Measurements from ENCODE around the gene BICC1.
"Not testable (repeated sequence)": the region's sequence is repeated elsewhere in the genome, so short reads cannot be mapped to it uniquely, and the experiment has no call there.

The BICC1 gene

GRCh38 chr10:58567652-58568051, 55.0 kb downstream of the BICC1 start:
- no peak for DNase-seq (ENCODE audit: low read depth)

DNA sequence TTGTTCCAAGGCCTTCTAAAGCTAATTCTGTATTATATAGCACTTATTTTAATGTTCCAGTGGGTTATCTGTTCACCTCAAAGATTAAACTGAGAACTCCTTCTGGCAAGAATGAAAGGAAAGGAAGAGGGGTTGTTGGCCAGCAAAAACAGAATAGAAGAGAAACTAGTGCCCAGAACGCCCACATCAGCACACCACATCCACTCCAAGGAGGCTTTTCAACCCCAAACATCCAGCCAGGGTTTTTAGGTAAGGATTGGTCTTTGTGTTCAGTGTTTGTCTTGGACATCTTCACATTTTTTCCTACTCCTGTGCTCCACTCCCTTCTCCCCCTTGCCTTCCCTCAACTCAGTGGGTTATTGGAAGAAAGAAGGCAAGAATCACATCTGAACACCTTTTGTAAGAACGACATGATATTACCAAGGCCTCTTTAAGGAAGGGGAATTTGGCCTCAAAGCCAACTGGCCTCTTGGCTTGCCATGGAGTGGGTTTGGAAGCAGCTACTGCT, 55.8 kb downstream of the BICC1 start:
- no peak for DNase-seq (ENCODE audit: low read depth)

DNA sequence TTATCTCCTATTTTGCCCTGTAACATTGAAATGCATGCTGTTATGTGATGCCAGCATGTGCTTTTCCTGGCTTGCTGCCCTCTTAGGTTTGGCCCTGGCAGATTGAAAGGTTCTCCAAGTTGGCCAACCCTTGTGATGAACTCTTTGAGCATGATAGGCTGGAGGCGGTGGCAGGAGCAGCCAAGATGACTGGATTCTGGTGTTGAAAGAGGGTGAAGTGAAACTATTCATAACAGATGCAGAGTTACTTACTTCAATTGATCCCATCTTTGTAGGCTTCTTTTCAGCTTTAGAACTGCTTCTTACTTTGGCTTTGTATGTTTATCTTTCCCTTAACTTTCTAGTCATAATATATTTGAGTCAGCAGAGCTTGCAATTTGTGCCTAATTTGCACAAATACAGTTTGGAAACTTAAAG, 57.6 kb downstream of the BICC1 start:
- DNase-seq (ENCODE audit: low read depth): no peak

GRCh38 chr10:58570979-58571378, 58.3 kb downstream of the BICC1 start:
- no peak for DNase-seq (ENCODE audit: low read depth)

- no peak for DNase-seq (ENCODE audit: low read depth)
These were observed 60.5 kb downstream of the BICC1 start for GRCh38 chr10:58573144-58573543.

GRCh38 chr10:58574058-58574457, 61.4 kb downstream of the BICC1 start:
- no peak for DNase-seq (ENCODE audit: low read depth)

DNA sequence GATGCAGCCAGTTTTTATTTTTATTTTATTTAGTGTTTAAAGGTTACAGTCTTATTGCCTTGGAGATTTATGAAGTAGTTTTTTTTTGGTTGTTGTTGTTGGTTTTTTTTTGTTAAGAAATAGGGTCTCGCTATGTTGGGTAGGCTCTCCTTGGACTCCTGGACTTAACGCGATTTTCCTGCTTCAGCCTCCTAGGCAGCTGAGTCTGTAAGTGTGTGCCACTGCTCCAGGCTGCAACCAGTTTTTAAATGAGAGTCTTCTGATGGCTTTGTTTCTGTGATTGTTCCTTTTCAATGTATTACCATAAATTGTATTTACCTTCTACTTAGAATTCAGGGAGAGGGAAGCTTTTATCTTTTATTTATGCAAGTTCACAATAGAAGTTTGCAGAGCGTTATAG, 62.8 kb downstream of the BICC1 start:
- DNase-seq (ENCODE audit: low read depth): no peak

DNA sequence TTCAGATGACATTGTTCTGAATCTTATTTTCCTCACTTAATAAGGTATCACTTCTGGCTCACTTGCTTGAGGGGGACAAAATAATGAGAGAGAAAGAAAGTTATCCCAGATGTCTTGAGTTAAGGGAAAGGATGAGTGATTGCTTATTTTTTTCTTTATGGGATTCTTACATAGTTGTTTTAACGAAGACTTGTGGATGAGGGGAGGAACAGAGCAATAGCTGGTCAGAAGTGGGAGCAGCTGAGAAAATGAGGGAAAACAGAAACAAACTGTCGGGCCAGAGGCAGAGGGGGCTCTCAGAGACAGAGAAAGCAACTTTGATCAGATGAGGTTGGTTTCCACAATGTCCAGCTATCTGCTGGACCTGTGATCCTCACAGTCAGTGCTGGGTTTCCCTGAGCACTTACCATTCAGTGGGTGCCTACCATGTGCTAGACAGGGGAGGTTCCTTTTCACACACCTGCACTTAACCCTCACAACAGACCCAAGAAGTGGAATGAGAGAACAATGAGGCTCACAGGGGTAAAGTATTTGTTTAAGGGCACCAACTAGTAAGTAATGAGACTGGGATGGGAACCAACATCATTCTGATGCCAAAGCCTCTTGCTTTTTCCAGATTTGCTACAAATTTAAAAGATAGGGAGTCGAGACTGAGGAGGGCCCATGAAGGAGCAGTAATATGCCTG, 64.2 kb downstream of the BICC1 start:
- DNase-seq (ENCODE audit: low read depth): no peak

DNA sequence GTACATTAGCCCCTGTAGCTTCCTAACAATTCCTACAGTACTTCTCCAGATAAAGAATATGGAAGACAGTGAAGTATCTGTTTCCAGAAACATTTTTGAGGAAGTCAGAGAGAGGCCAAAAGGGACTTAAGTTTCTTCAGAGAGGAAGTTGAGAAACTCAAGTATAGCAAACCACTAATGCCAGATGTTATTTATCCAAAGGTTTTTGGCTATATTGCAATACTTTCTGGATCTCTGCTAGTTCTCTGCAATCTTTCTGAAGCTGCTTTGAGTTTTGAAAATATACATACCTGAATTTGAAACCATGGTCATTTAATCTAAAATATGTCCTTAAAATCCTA, 64.7 kb downstream of the BICC1 start:
- DNase-seq (ENCODE audit: low read depth): no peak

DNA sequence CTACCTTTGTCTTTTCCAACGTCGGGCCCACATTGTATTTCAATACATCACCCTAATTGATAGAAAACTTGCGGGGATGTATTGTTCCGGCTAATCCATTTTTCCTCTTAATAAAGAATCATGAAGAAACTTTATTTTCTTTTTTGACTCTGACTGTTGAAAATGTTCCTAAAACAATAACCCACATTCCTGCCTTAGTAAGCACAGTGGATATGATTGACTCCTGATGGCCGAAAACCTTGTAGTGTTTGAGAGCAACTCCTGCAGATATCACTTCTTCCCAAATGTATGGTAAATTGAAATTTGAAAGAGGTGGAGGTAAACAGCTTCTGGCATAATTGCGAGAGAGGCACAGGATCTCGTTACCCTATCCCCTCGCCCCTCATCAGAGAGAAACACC, 65.7 kb downstream of the BICC1 start:
- no peak for DNase-seq (ENCODE audit: low read depth)

GRCh38 chr10:58579011-58579655, 66.5 kb downstream of the BICC1 start:
- DNase-seq (ENCODE audit: low read depth): no peak

- no peak for DNase-seq (ENCODE audit: low read depth)
These were observed 69.4 kb downstream of the BICC1 start for GRCh38 chr10:58582045-58582444.

- no peak for DNase-seq (ENCODE audit: low read depth)
These were observed 72.8 kb downstream of the BICC1 start for GRCh38 chr10:58585435-58585834.

GRCh38 chr10:58586282-58587245, 73.9 kb downstream of the BICC1 start:
- no peak for DNase-seq (ENCODE audit: low read depth)

GRCh38 chr10:58587676-58588075, 75.0 kb downstream of the BICC1 start:
- no peak for DNase-seq (ENCODE audit: low read depth)

- no peak for DNase-seq (ENCODE audit: low read depth)
These were observed 76.1 kb downstream of the BICC1 start for GRCh38 chr10:58588673-58589265.

DNA sequence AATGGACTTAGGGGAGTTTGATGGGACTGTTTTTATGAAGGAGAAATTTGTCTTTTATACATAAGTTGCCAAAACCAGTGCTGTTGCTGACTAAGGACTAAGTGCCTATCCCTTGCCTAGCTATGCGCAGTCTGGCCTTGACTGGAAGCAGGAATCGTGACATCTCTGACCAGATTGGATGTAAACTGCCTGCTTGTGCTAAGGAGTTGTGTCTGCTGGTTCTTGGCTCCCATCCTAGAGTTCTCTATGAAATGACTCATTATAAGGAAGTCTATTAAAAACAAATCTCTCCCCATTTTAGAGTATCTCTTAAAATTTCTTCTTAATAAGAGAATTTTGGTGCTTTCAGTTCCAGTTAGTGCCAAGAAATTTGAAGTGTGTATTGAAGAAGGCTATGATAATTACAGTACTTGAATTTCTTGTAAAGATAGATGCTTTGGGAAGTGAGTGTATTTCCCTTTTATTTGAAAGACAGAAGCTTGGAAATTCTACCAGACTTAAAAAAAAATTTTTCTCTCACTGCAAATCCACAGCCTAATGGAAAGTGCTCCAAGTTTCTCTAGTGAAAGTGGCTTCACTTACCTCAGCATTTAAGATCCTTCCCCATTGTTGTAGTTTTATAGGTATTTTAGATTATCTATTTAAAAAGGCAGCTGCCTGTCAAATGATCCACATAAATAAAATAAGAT, 77.6 kb downstream of the BICC1 start:
- DNase-seq (ENCODE audit: low read depth): no peak

DNA sequence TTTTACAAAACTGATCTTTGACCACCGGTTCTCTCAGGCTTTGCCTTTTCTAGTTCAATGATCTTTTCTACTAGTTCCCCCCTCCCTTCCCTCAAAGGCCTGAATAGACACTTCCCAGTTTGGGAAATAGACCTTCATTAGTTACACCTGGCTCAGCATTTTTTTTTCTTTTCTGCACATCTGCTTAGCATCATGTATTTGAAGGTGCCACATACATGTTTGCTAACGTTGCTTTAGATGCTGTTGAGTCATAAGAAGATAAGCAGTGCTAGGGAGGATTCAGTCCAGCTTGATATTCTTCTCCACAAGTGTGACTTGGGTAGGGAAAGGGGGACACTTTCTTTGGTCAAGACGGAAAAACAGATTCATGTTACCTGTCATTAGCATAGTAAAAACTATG, 78.3 kb downstream of the BICC1 start:
- DNase-seq (ENCODE audit: low read depth): no peak

DNA sequence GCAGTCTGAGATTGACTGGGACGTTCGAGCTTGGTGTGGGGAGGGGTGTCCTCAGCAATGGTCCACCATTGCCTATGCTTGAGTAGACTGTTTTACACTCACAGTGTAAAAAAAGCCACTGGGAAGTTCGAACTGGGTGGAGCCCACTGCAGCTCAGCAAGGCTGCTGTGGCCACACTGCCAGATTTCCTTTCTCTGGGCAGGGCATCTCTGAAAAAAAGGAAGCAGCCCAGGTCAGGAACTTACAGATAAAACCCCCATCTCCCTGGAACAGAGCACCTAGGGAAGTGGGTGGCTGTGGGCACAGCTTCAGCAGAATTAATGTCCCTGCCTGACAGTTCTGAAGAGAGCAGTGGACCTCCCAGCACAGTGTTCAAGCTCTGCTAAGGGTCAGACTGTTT, 80.3 kb downstream of the BICC1 start:
- DNase-seq (ENCODE audit: low read depth): no peak

GRCh38 chr10:58597211-58597610, 84.5 kb downstream of the BICC1 start:
- DNase-seq (ENCODE audit: low read depth): not testable (repeated sequence)

DNA sequence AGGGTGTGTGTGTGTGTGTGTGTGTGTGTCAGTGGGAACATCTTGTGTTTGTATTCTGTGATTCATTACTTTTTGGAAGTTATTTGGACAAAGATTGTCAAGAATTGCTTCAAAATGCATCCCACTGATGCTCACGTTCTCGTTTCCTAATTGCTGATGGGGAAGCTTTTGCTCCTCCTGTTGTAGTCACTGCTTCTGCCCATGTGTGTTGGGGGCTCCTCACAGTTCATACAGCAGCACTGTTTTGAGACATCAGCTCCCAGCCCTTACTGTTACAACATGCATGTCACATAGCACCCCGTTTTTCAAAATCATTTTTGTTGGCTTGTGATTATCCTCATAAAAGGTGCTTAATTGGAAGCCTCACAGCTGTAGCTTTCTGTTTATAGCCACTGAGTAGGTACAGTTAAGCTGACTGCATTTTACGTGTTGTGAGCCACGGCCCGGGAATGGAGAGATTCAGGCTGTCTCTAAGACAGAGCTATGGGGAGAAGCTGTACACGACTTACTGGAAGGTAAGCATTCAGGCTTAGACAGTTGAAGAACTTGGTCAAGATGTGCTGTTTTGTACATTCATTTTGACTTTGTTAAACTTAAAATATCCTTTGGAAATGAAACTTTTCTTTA, 87.4 kb downstream of the BICC1 start:
- DNase-seq (ENCODE audit: low read depth): no peak

Measured in activated T-cell treated with anti-CD3 and anti-CD28 coated beads for 1 hour (primary cell).